SK-N-SH treated with all-trans-retinoic acid at 6 μM for 48 hours (cell line): ENCODE measurements around the gene SELP.
"Not testable (repeated sequence)": the region's sequence is repeated elsewhere in the genome, so short reads cannot be mapped to it uniquely, and the experiment has no call there.

Experiments
- BACH2 ChIP-seq: fragments of 250-450 bp; sonication (Bioruptor Pico); IDR thresholded peaks from 2 replicates; pipeline ENCODE4 v1.9.0; 2021; ENCODE audit warnings: mild to moderate bottlenecking, borderline replicate concordance
- CREB5 ChIP-seq: fragments of 250-450 bp; sonication (Bioruptor Pico); IDR thresholded peaks from 2 replicates; pipeline ENCODE4 v1.5.1; 2020; ENCODE audit warnings: low read depth, mild to moderate bottlenecking, moderate library complexity
- CSRNP3 ChIP-seq: fragments of 250-450 bp; sonication (Bioruptor Pico); IDR thresholded peaks from 2 replicates; pipeline ENCODE4 v1.5.1; 2021; ENCODE audit warnings: mild to moderate bottlenecking, moderate library complexity
- GLIS3 ChIP-seq: fragments of 250-450 bp; sonication (Bioruptor Pico); IDR thresholded peaks from 2 replicates; pipeline ENCODE4 v1.5.0; 2020; ENCODE audit warnings: mild to moderate bottlenecking, moderate library complexity
- OSR1 ChIP-seq: fragments of 250-450 bp; sonication (Bioruptor Pico); IDR thresholded peaks from 2 replicates; pipeline ENCODE4 v1.8.0; 2022; ENCODE audit warnings: moderate library complexity, mild to moderate bottlenecking, inconsistent platforms
- PATZ1 ChIP-seq: fragments of 250-450 bp; sonication (Bioruptor Pico); IDR thresholded peaks from 2 replicates; pipeline ENCODE4 v1.8.0; 2020; ENCODE audit warnings: mild to moderate bottlenecking, moderate library complexity, borderline replicate concordance
- PPARA ChIP-seq: fragments of 250-450 bp; sonication (Bioruptor Pico); IDR thresholded peaks from 2 replicates; pipeline ENCODE4 v1.5.0; 2020; ENCODE audit warnings: mild to moderate bottlenecking, borderline replicate concordance
- RARB ChIP-seq: fragments of 250-450 bp; sonication (Bioruptor Pico); IDR thresholded peaks from 2 replicates; pipeline ENCODE4 v1.8.0; 2021; ENCODE audit warnings: mild to moderate bottlenecking, moderate library complexity
- TSHZ2 ChIP-seq: fragments of 250-450 bp; sonication (Bioruptor Pico); IDR thresholded peaks from 2 replicates; pipeline ENCODE4 v1.5.0; 2020; ENCODE audit warnings: mild to moderate bottlenecking, moderate library complexity
- ZC3H10 ChIP-seq: fragments of 250-450 bp; sonication (Bioruptor Pico); IDR thresholded peaks from 2 replicates; pipeline ENCODE4 v1.5.1; 2021; ENCODE audit warnings: mild to moderate bottlenecking, moderate library complexity
- ZFP30 ChIP-seq: fragments of 450-650 bp; formaldehyde crosslinking; IDR thresholded peaks from 2 replicates; pipeline ENCODE4 v1.5.0; 2022; ENCODE audit warnings: mild to moderate bottlenecking, moderate library complexity
- ZNF565 ChIP-seq: fragments of 450-650 bp; formaldehyde crosslinking; conservative IDR thresholded peaks from 2 replicates; pipeline ENCODE4 v1.5.0; 2020; ENCODE audit warnings: low read depth, mild to moderate bottlenecking, moderate library complexity

GRCh38 chr1:169662680-169663079 lies 32.8 kb upstream of the SELP start:
- TF ChIP-seq PATZ1 (CRISPR knock-in tag); RARB (CRISPR knock-in tag); ZNF565 (CRISPR knock-in tag); BACH2; OSR1 (CRISPR knock-in tag); CREB5; PPARA (CRISPR knock-in tag); CSRNP3 (CRISPR knock-in tag); ZFP30 (CRISPR knock-in tag); GLIS3; ZC3H10 (CRISPR knock-in tag); TSHZ2 (CRISPR knock-in tag): not testable (repeated sequence)
